Adrenal gland (tissue), 19 donors: Measurements from ENCODE around the gene BPIFB6. TPM values are rescaled to one million over a fixed set of nuclear protein-coding genes. Genes with fewer than 3 reads are reported as not detected.

Experiments used
- DNase-seq, 7 donors: peaks; one replicate each; pipeline ENCODE4 v3.0.0-alpha.2; 2019 to 2020
- H3K27ac ChIP-seq, 5 donors: fragments of 200-600 bp; sonication (generic) in 4 of 5; 1 replicate in 3 of 5; 2 replicates in 2 of 5; pipeline versions ENCODE4 v1.5.1 to v1.8.0; 2016 to 2020; ENCODE audit warnings: mild to moderate bottlenecking in 1 of 5
- H3K27me3 ChIP-seq: fragments of 200-600 bp; 2 replicates; pipeline ENCODE4 v1.8.0; 2021
- H3K36me3 ChIP-seq, 2 donors: fragments of 200-600 bp; replicated peaks in 1 of 2; 1 replicate in 1 of 2; 2 replicates in 1 of 2; pipeline versions ENCODE4 v1.5.1 to v1.8.0; 2018 to 2022
- H3K4me1 ChIP-seq, 2 donors: fragments of 200-600 bp; replicated peaks in 1 of 2; 1 replicate in 1 of 2; 2 replicates in 1 of 2; pipeline versions ENCODE4 v1.5.1 to v1.8.0; 2018 to 2021
- H3K4me3 ChIP-seq, 4 donors: fragments of 200-600 bp; sonication (generic) in 3 of 4; one replicate each; pipeline ENCODE4 v1.5.1; 2016 to 2018
- H3K9me3 ChIP-seq, 3 donors: fragments of 200-600 bp; sonication (generic) in 1 of 3; replicated peaks in 1 of 3; 1 replicate in 2 of 3; 2 replicates in 1 of 3; pipeline versions ENCODE4 v1.5.1 to v1.8.0; 2016 to 2021
- POLR2A ChIP-seq, 2 donors: fragments of 450-650 bp; IDR thresholded peaks; one replicate each; pipeline ENCODE4 v1.6.1; 2017; ENCODE audit warnings: antibody characterized with exemption in 2 of 2, mild to moderate bottlenecking in 2 of 2, moderate library complexity in 1 of 2
- WGBS, 4 donors: extraction: QIAGEN DNeasy Blood & Tissue Kit in 2 of 4; methylation state at CpG; one replicate each; pipeline versions ENCODE4 v1.1.5 to v1.1.7; 2013 to 2017; 5-methylcytosine and 5-hydroxymethylcytosine counted together
- intact Hi-C, 2 donors: fragments of 100-400 bp; cut with DNase I; formaldehyde crosslinking; loops; one replicate each; pipeline versions ENCODE4 v1.14.1 to v1.15.0; 2022 to 2023
- long read RNA-seq, 10 donors: library from polyadenylated mRNA in 3 of 10; unstranded in 2 of 10; stranded (forward) in 1 of 10; transcript quantifications; one replicate each; pipeline ENCODE4 v2.0.0 and lab custom pipeline, GENCODE V29; 2021 to 2026
- polyA plus RNA-seq, 3 donors: library from polyadenylated mRNA; stranded (reverse); fragments of 200-250 nt in 2 of 3; fragments of 350-450 nt in 1 of 3; fragmentation: Illumina TruSeq in 1 of 3; extraction: RNeasy Lipid Tissue Mini Kit (QIAGEN cat#74804) in 1 of 3; gene quantifications; one replicate each; pipeline ENCODE4 v1.2.3, GENCODE V29; 2013 to 2014
- total RNA-seq, 9 donors: library from RNA; depleted of rRNA in 4 of 9; stranded (reverse); fragments of >200 nt in 4 of 9; fragments of 120-200 nt in 1 of 9; fragmentation: NEBNext Ultra II Directional in 1 of 9; extraction: Animal tissue kit (Norgen Biotek cat#: 25700) in 1 of 9; gene quantifications; one replicate each; pipeline versions ENCODE4 v1.1.0 to v1.2.4, GENCODE V29; 2013 to 2023
- TF ChIP-seq, protein P1 (sequence below), 6 experiments: fragments of 450-650 bp in 4 of 6; fragments of 200-600 bp in 2 of 6; sonication (generic) in 1 of 6; IDR thresholded peaks; 1 replicate in 5 of 6; 2 replicates in 1 of 6; pipeline versions ENCODE4 v1.5.1 to v1.8.0; 2016 to 2021; ENCODE audit warnings: antibody characterized with exemption in 6 of 6, mild to moderate bottlenecking in 2 of 6, moderate library complexity in 1 of 6
- donor health status: healthy with polysubstance abuse.
- donor health status: Bipolar disorder and iron deficiency.
- donor health status: DM: yes; HTN: yes; CAD: no.
- donor health status: DM: no; HTN: no; CAD: no.
- donor health status: DM: no; HTN: no; CAD: no.
- donor health status: DM: yes; HTN: yes; CAD: no.

Gene BPIFB6, protein sequence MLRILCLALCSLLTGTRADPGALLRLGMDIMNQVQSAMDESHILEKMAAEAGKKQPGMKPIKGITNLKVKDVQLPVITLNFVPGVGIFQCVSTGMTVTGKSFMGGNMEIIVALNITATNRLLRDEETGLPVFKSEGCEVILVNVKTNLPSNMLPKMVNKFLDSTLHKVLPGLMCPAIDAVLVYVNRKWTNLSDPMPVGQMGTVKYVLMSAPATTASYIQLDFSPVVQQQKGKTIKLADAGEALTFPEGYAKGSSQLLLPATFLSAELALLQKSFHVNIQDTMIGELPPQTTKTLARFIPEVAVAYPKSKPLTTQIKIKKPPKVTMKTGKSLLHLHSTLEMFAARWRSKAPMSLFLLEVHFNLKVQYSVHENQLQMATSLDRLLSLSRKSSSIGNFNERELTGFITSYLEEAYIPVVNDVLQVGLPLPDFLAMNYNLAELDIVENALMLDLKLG
- not detected for total RNA-seq
- not detected for polyA plus RNA-seq
- long read RNA-seq, donor 1, result 0 reads
- long read RNA-seq, donor 2, result 0 reads
- long read RNA-seq, donor 3, result 0 reads
- long read RNA-seq, donor 4, result 0 reads
- long read RNA-seq, donor 5, result 0 reads
- long read RNA-seq, donor 6, result 0 reads
- long read RNA-seq, donor 7, result 0 reads
- long read RNA-seq, donor 8, result 0 reads
- long read RNA-seq, donor 9, result 0 reads
- long read RNA-seq, donor 10, result 0 reads

DNA sequence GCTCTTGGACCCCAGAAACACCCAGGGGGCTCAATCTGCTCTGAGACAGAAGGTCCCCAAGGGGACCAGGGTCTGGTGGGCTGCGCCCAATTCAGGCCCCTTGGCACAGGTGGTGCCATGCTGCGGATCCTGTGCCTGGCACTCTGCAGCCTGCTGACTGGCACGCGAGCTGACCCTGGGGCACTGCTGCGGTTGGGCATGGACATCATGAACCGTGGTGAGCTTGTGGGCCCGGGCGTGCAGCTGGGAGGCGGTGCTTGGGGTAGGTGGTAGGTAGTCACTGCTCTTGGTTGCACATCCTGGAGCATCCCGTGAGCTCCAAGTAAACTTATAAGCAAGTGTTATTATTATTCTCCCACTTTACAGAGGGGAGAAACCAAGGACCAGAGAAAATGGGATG is at the start of gene BPIFB6:
Gene BPIFB6 (plus strand): TSS at position 118 of the 400 bp plus-strand sequence. CDS start 0 bp downstream, at position 118.
- 81 to 88% (median 84%) methylated on average over 9 to 10 of the region's 10 CpGs for WGBS, 4 donors
- Histone ChIP-seq H3K4me1 (no peaks in the 10 kb centered on the region), H3K4me3 (no peak within 1 kb of the TSS), H3K27me3 (no peaks in the 10 kb centered on the region), H3K27ac (no peak within 1 kb of the TSS), H3K9me3 (no peaks in the 10 kb centered on the region), H3K36me3 (no peaks in the 10 kb centered on the region)
- intact Hi-C loops, result no loop called here
- no peak for TF ChIP-seq POLR2A (IDR thresholded peaks at IDR 0.05)
- TF ChIP-seq, protein P1, sequence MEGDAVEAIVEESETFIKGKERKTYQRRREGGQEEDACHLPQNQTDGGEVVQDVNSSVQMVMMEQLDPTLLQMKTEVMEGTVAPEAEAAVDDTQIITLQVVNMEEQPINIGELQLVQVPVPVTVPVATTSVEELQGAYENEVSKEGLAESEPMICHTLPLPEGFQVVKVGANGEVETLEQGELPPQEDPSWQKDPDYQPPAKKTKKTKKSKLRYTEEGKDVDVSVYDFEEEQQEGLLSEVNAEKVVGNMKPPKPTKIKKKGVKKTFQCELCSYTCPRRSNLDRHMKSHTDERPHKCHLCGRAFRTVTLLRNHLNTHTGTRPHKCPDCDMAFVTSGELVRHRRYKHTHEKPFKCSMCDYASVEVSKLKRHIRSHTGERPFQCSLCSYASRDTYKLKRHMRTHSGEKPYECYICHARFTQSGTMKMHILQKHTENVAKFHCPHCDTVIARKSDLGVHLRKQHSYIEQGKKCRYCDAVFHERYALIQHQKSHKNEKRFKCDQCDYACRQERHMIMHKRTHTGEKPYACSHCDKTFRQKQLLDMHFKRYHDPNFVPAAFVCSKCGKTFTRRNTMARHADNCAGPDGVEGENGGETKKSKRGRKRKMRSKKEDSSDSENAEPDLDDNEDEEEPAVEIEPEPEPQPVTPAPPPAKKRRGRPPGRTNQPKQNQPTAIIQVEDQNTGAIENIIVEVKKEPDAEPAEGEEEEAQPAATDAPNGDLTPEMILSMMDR (IDR thresholded peaks at IDR 0.05), result no peak
- DNase-seq, result no peak

- 53 to 86% (median 65%) methylated on average over 6 to 10 of the region's 10 CpGs for WGBS, 4 donors
- TF ChIP-seq POLR2A (IDR thresholded peaks at IDR 0.05), result no peak
- TF ChIP-seq, protein P1 (IDR thresholded peaks at IDR 0.05), result no peak
Observed at GRCh38 chr20:32982617-32983458, 48.6 kb upstream of the BPIFB6 start.

GRCh38 chr20:32983459-32984112 is 47.9 kb upstream of the BPIFB6 start:
- no peak for DNase-seq
- Histone ChIP-seq H3K9me3 (no peaks in the 10 kb centered on the region), H3K27ac (no peak overlapping the region), H3K4me1 (no peaks in the 10 kb centered on the region), H3K36me3 (no peaks in the 10 kb centered on the region), H3K27me3 (no peaks in the 10 kb centered on the region), H3K4me3 (no peak overlapping the region)
- intact Hi-C loops, result no loop called here
- TF ChIP-seq, protein P1 (IDR thresholded peaks at IDR 0.05), result no peak
- TF ChIP-seq POLR2A (IDR thresholded peaks at IDR 0.05), result no peak
- 77 to 85% (median 82%) methylated on average over 5 to 12 of the region's 12 CpGs for WGBS, 4 donors

More at GRCh38 chr20:32982617-32983458, 48.6 kb upstream of the BPIFB6 start:
- no peaks in the 10 kb centered on the region for H3K27me3 ChIP-seq
- no peak overlapping the region for H3K4me3 ChIP-seq
- DNase-seq, result peak in 3 of 7 donors; percentile 5 to 29 (median 14)
- intact Hi-C loops, result no loop called here
- no peaks in the 10 kb centered on the region for H3K36me3 ChIP-seq
- H3K9me3 ChIP-seq, result no peaks in the 10 kb centered on the region
- no peak overlapping the region for H3K27ac ChIP-seq
- no peaks in the 10 kb centered on the region for H3K4me1 ChIP-seq
